Upper lobe of right lung (tissue), 1 donor: ENCODE data around the gene FASTKD2. TPM values are rescaled to one million over a fixed set of nuclear protein-coding genes. Genes with fewer than 3 reads are reported as not detected.

Experiments used
- ATAC-seq: fragments of 200-7000 bp; cut with Tn5 transposase; one replicate; pipeline ENCODE4 v1.9.1; 2020; ENCODE audit warnings: mild to moderate bottlenecking, moderate library complexity
- DNase-seq: peaks from one replicate; pipeline ENCODE4 v3.0.0-alpha.2; 2020
- H3K27ac ChIP-seq: fragments of 200-600 bp; one replicate; pipeline ENCODE4 v1.8.0; 2022
- H3K27me3 ChIP-seq: fragments of 200-600 bp; one replicate; pipeline ENCODE4 v1.8.0; 2022; ENCODE audit warnings: mild to moderate bottlenecking
- H3K36me3 ChIP-seq: fragments of 200-600 bp; one replicate; pipeline ENCODE4 v1.8.0; 2022
- H3K4me1 ChIP-seq: fragments of 200-600 bp; one replicate; pipeline ENCODE4 v1.8.0; 2022
- H3K4me3 ChIP-seq: fragments of 200-600 bp; one replicate; pipeline ENCODE4 v1.8.0; 2022; ENCODE audit warnings: mild to moderate bottlenecking
- H3K9me3 ChIP-seq: fragments of 200-600 bp; one replicate; pipeline ENCODE4 v1.8.0; 2022
- CTCF ChIP-seq: fragments of 200-600 bp; IDR thresholded peaks from one replicate; pipeline ENCODE4 v1.8.0; 2022; ENCODE audit warnings: antibody characterized with exemption
- intact Hi-C: fragments of 100-400 bp; cut with DNase I; formaldehyde crosslinking; loops from one replicate; pipeline ENCODE4 v1.11.0; 2022
- total RNA-seq: library from RNA; stranded (reverse); fragmentation: NEBNext Ultra II Directional; extraction: Animal tissue kit (Norgen Biotek cat#: 25700); gene quantifications from one replicate; pipeline ENCODE4 v1.2.1, GENCODE V29; 2021
- donor health status: DM: no; HTN: yes; CAD: no; lungs with severe emphysema.

FASTKD2 gene
- total RNA-seq, 1 donor from 2014 or later, result 19.7 TPM

- DNase-seq (no peak), ATAC-seq (no peak)
- H3K4me1 ChIP-seq, result no peaks in the 10 kb centered on the region
- H3K9me3 ChIP-seq, result no peaks in the 10 kb centered on the region
- intact Hi-C loops, result no loop called here
- no peaks in the 10 kb centered on the region for H3K27me3 ChIP-seq
- H3K36me3 ChIP-seq, result no peaks in the 10 kb centered on the region
- no peak overlapping the region for H3K4me3 ChIP-seq
- TF ChIP-seq CTCF, result no peak
- no peak overlapping the region for H3K27ac ChIP-seq
Measured at GRCh38 chr2:206727287-206727686, 38.1 kb upstream of the FASTKD2 start.

GRCh38 chr2:206728277-206729199 is 36.9 kb upstream of the FASTKD2 start:
- no peak for ATAC-seq
- Histone ChIP-seq H3K27me3 (no peaks in the 10 kb centered on the region), H3K9me3 (no peaks in the 10 kb centered on the region), H3K4me1 (no peaks in the 10 kb centered on the region), H3K36me3 (no peaks in the 10 kb centered on the region), H3K4me3 (no peak overlapping the region), H3K27ac (no peak overlapping the region)
- intact Hi-C loops, result no loop called here
- DNase-seq, result no peak
- TF ChIP-seq CTCF, result no peak

GRCh38 chr2:206733341-206733740 is 32.1 kb upstream of the FASTKD2 start:
- intact Hi-C loops, result no loop called here
- H3K9me3 ChIP-seq, result no peaks in the 10 kb centered on the region
- no peak for ATAC-seq
- no peak for TF ChIP-seq CTCF
- no peak overlapping the region for H3K4me3 ChIP-seq
- no peaks in the 10 kb centered on the region for H3K27me3 ChIP-seq
- no peak overlapping the region for H3K27ac ChIP-seq
- no peak for DNase-seq
- H3K4me1 ChIP-seq, result no peaks in the 10 kb centered on the region
- no peaks in the 10 kb centered on the region for H3K36me3 ChIP-seq

GRCh38 chr2:206736935-206737334 is 28.5 kb upstream of the FASTKD2 start:
- H3K4me1 ChIP-seq, result no peaks in the 10 kb centered on the region
- no peak overlapping the region for H3K27ac ChIP-seq
- ATAC-seq (no peak), DNase-seq (no peak)
- intact Hi-C loops, result no loop called here
- no peaks in the 10 kb centered on the region for H3K27me3 ChIP-seq
- no peak overlapping the region for H3K4me3 ChIP-seq
- no peak for TF ChIP-seq CTCF
- H3K9me3 ChIP-seq, result no peaks in the 10 kb centered on the region
- no peaks in the 10 kb centered on the region for H3K36me3 ChIP-seq

- ATAC-seq, result no peak
- no peaks in the 10 kb centered on the region for H3K27me3 ChIP-seq
Measured at GRCh38 chr2:206739271-206739670, 26.1 kb upstream of the FASTKD2 start.

More at GRCh38 chr2:206739271-206739670, 26.1 kb upstream of the FASTKD2 start:
- no peak for TF ChIP-seq CTCF
- intact Hi-C loops, result no loop called here
- Histone ChIP-seq H3K27ac (no peak overlapping the region), H3K36me3 (no peaks in the 10 kb centered on the region), H3K4me3 (no peak overlapping the region), H3K9me3 (no peaks in the 10 kb centered on the region), H3K4me1 (no peaks in the 10 kb centered on the region)
- no peak for DNase-seq
